Pulmonary artery endothelial cell (primary cell): Measurements from ENCODE around the gene AP3M1. TPM values are rescaled to one million over a fixed set of nuclear protein-coding genes. Genes with fewer than 3 reads are reported as not detected.
A peak's percentile ranks its signal among the peaks of the same experiment; 100 is the strongest.
"Not testable (repeated sequence)": the region's sequence is repeated elsewhere in the genome, so short reads cannot be mapped to it uniquely, and the experiment has no call there.

Source experiments
- DNase-seq: peaks from one replicate; pipeline ENCODE4 v3.0.0-alpha.2; 2011; ENCODE audit warnings: low read depth, low spot score
- total RNA-seq: library from RNA; depleted of rRNA; stranded (reverse); fragments of >200 nt; gene quantifications from 2 replicates; pipeline ENCODE4 v1.2.3, GENCODE V29; 2014

The AP3M1 gene, protein sequence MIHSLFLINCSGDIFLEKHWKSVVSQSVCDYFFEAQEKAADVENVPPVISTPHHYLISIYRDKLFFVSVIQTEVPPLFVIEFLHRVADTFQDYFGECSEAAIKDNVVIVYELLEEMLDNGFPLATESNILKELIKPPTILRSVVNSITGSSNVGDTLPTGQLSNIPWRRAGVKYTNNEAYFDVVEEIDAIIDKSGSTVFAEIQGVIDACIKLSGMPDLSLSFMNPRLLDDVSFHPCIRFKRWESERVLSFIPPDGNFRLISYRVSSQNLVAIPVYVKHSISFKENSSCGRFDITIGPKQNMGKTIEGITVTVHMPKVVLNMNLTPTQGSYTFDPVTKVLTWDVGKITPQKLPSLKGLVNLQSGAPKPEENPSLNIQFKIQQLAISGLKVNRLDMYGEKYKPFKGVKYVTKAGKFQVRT
- 37.7 and 44.1 TPM in 2 replicates for total RNA-seq

DNA sequence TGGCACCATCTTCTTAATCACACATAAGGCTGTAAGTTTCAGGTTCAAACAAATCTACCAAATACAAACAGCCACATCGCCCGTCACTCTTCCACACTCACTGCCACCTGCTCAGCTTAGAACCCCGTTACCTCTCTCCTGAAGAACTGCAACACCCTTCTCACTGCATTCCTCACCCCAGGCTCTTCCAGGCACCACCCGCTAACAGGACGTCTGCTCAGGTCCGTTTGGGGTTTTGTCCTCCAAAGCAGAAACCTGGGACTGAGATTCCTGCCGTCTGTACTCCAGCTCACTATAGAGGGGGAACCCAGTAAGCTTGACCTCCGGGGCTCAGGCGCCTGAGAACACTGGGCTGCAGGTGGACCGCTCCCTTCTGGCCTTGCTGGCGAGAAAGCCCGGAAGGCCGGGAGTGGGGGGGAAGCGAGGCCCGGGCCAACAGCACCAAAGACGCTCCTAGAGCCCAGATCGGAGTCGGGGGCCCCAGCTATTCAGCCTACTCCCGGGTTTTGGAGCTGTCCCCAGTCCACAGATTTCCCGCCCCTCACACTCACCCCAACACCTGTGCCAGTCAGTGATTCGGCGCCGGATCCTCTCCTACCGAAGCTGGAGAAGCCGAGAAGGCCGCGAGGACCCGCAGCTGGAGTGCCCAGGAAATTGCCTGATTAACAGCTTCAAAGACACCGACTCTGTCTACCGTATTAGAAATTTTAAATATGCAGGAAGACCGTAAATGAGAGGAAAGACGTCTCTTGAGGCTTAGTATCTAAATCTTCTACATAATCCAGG, at the start of gene AP3M1:
AP3M1 (minus strand) TSS at position 625 of the 786 bp plus-strand sequence. CDS start 12,449 bp downstream, outside the sequence.
- DNase-seq, result peak; percentile 37

DNA sequence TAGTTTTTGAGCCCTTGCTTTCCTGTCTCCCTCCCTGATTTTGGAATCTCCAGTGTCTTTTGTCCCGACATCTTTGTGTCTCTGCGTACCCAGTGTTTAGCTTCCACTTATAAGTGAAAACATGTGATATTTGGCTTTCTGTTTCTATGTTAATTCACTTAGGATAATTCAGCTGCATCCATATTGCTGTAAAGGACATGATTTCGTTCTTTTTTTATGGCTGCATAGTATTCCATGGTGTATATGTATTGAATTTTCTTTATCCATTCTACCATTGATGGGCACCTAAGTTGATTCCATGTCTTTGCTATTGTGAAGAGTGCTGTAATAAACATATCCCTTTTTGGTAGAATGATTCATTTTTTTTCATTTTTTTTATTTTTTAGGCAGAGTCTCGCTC, 48.7 kb upstream of the AP3M1 start:
- no peak for DNase-seq

DNA sequence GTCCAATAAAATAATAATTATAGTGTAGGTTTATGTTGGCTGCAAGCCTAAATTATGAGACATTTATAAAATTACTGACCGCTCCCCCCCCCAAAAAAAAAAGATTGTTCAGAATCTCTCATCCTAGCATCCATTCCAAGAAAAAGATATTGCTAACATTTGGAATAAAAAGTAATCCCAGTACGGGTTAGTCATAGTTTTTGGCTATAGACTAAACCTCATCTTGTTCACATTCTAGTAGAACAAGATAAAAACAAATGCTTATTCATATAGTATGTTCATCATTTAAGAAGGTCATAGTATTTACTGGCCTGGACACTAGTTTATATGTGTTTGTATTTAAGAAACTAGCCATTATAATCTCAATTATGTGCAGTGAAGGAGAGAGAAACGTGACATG, 44.4 kb upstream of the AP3M1 start:
- no peak for DNase-seq

DNA sequence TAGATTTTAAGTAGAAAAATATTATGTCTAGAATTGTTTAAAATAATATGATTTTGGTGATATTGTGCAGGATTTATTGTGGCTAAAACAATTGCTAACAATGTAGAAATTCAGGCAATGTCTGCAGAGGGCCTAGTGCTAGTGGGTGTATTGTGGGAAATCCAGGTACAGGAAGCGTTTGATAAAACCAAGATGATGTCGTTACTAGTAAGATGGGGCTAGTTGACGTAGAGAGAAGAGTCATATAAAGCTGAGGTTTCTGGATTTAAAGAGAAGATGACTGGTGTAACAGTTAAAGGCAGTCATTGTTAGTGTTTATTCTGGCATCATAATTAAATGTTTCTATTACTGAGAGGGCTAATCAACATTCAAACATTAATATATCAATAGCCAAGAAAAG, 43.9 kb upstream of the AP3M1 start:
- DNase-seq, result no peak

DNA sequence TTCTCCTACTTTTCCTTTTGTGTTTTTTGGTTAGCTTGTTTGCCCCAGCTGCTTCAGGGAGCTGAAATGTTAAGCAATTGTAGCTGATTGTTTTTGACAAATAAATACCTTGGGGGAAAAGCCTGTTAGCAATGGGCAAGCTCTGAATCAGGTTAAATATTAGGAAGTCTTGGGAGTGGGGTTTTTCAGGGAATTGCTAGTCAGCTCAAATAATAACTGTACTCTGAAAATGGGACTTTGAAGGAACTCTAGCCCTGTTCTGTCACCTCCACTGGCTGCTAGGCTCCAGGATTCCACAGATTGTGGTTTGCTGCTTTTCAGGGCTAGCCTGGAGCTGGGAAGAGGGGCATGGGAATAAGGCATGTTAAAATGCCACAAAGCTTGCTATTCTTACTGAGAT, 39.9 kb upstream of the AP3M1 start:
- no peak for DNase-seq

DNA sequence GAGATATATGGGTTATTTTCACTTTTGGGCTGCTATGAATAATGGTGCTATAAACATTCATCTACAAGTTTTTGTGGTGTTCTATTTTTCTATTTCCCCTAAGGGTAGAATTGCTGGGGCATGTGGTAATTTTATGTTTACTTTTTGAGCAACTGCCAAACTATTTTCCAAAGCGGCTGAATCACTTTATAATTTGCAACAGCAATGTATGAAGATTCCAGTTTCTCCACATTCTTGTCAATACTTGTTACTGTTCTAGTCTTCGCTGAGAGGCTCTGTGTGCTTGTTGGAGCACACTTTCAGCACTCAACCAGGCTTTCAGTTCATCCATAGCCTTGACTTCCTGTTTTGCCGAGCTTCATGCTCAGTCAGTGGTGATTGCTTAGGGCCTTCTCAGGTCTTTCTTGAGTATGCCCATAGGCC, 39.4 kb upstream of the AP3M1 start:
- peak; percentile 32 for DNase-seq

DNA sequence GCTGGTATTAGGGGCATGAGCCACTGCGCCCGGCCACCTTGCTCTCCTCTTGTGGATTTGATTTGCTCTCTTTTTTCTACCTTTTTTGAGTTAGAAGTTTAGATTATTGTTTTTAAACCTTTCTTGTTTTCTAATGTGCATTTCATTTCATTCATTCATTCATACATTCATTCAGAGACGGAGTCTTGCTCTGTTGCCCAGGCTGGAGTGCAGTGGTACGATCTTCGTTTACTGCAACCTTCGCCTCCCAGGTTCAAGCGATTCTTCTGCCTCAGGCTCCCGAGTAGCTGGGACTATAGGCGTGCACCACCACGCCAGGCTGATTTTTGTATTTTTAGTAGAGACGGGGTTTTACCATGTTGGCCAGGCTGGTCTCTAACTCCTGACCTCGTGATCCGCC, 38.0 kb upstream of the AP3M1 start:
- not testable (repeated sequence) for DNase-seq

DNA sequence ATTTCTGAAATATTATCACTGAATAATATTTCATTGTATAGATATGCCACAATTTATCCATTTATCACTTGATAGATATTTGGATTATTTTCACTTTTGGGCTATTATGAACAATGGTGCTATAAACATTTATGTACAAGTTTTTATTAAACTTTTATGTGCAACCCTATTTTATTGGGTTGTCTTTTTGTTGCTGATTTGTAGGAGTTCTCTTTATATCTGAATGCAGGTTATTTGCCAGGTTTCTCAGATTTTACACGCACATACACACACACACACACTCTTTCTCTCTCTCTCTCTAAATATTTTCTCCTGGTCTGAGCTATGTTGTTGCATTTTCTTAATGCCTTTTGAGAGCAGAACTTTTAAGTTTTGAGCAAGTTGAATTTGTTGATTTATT, 36.6 kb upstream of the AP3M1 start:
- DNase-seq, result no peak

DNA sequence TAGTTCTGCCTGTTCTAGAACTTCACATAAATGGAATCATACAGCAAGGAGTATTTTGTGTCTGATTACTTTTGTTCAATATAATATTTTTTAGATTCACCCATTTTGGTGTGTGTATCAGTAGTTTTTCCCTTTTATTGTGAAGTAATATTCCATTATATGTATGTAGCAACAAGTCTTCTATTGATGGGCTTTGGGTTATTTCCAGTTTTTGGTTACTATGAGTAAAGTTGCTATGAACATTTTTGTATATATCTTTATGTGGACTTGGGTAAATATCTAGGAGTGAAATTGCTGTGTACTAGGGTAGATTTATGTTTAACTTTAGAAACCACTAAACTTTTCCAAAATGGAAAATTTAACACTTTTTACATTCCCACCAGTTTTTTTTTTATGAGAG, 36.0 kb upstream of the AP3M1 start:
- no peak for DNase-seq

DNA sequence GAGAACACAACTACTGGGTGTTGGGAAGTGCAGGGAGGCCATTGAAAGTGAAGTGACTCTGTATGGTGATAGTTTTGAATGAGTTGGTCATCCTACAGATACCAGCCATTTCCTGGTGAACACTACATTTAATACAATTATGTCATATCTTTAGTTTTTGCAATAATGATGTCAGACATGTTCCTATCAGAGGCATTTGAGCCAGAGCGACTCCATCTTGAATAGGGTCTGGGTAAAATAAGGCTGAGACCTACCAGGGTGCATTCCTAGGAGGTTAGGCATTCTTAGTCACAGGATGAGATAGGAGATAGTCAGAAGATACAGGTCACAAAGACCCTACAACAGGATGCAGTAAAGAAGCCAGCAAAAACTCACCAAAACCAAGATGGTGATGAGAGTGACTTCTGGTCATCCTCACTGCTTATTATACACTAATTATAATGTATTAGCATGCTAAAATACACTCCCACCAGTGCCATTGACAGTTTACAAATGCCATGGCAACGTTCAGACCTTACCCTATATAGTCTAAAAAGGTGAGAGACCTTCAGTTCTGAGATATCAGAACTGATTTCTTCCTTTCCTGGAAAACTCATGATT, 28.6 kb upstream of the AP3M1 start:
- no peak for DNase-seq

DNA sequence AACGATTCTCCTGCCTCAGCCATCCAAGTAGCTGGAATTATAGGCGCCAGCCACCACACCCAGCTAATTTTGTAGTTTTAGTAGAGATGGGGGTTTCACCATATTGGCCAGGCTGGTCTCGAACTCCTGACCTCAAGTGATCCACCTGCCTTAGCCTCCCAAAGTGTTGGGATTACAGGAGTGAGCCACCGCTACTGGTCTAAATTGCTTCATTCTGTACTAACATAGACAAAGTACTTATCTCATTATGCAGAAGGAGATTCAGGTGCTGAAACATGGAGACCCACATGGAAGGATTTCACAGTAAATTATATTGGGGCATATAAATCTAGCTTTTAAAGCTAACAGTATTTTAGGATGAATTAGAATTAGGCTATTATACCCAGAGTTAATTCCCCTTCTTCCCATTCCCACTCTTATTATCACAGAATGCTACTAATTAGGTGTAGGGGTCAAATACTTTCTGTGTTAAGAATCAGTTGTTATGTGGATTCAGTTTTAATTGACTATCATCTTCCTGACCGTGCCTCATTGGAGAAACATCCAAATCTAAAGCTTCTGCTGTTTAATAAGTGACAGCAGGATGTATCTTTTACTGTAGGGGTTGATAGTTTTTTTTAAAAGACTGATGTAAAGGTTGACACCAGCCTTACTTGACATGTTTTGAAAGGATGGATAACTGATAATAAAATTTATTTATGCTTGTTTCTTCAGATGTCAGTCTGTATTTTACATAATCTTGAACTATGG, 27.6 kb upstream of the AP3M1 start:
- DNase-seq, result no peak

DNA sequence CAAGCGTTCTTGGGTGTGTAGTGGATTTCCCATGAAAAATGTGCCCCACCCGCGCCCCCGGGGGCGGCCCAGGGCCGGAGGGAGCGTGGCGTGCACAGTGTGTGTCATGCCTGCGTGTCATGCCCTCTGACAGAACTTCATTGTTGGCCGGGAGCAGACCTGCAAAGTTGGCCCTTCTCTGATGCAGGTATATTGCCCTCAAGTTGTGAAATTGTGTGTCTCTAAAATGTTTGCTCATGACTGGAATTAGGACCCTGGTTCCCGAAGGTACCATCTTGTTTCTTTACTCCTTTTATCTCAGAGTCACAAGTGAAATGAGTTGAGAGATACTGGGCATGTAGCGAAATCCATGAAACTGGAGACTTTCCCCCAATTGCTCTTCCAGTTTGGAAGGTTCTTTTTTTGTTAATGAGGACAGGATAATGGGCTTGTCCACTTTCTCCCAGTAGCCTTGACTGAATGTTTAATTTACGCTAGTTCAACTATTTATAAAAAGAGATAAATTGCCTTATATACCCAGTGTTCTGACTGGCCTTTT, 26.6 kb upstream of the AP3M1 start:
- no peak for DNase-seq

DNA sequence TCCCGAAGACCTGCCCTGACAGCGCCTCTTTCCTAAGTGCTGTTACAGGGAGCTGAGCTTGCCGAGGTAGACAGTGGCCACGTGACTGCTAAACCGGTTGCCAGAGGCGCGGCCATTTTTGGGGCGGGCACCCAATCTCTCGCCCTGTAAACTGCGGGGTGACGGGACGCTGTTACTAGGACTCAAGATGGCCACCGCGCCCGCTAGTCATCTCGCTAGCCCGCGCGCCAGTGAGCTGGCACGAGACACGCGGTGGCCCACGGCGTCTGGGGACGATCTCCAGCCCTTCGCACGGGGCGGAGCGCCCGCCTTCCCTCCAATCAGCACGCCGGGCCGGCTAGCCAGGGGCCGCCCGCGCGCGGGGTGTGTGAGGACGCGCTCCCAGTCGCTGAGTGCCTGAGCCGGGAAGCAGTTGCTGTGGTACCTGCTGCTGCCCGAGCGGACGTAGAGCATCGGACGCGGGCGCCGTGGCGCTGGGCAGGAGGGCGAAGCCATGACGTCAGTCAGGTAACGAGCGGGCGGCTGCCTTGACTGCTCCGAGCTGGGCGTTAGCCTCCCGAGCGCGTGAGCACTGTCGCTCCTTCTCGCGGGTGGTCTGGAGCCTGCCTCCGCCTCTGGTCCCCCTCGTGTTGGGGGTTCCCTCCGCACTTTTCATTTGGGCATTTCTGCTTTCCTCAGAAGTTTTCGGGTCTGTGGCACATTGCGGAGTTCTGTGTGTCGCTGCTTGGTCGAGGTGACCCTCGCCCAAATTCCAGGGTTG, 25.9 kb upstream of the AP3M1 start:
- DNase-seq, result peak; percentile 87

DNA sequence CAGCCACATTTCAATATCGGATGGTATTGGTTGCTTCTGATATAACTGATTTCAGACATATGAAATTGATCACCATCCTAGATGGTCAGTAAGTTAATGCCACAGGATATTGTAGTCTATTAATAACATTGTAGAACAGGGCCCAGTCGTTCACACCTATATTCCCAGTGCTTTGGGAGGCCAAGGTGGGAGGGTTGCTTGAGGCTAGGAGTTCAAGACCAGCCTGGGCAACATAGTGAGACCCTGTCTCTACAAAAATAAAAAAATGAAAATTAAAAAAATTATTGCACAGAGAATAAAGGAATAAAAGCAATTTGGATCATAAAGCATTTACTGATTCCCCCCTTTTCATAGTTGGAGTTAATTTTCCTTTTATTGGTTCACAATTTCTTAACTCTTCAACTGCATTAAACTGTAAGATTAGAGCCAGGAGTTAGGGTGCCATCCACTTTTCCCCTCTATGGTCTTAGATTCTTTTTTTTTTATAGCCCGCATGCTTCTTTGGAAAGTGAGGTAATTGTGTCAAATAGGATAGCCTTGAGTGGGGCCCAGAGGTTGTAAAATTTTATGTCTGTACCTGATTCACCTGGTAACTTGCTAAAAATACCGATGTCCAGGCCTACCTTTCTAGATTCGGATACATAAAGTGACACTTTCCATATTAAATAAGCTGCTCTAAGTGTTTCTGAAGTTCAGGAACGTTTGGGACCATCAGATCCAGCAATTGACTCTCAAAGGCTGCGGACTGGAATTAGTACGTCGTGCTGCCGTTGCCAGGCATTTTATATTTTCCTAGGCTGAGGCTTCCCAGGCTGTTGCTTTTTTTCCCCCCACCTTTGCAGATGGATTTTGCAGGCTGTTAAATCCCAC, 25.1 kb upstream of the AP3M1 start:
- DNase-seq, result no peak

DNA sequence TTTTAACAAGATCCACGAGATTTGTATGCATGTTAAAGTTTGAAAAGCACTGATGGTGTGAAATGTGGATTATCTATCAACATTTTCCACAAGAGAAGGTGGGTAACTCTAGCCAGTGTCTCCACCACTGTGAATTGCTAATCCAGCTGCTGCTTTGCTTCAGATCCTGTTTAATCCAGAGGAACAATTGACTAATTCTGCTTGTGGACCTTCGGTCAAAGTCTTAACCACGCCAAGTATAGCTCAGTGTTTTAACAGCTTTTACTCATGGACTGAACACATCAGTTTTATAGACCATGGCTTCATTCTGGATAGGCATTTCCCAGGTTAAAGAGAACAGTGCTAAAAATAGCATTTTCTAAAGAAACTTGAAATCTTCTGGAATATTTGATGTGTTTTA, 23.9 kb upstream of the AP3M1 start:
- DNase-seq, result no peak

DNA sequence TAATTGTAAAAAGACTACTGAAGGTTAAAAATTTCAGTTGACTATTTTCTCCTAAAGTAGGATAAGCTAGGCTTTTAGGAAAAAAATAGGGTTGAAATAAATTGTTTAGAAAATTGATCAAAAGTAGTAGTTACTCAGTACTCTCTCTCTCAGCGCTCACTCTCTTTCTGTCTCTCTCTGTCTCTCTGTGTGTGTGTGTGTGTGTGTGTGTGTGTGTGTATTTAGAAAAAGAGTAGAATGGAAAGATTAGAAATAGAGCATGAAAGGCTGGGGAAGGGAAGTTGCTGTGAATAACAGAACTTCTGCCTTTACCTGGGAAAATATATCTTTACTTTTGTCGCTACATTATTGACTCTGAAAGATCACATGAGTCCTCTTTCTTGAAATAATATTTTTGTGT, 21.0 kb upstream of the AP3M1 start:
- DNase-seq, result no peak

DNA sequence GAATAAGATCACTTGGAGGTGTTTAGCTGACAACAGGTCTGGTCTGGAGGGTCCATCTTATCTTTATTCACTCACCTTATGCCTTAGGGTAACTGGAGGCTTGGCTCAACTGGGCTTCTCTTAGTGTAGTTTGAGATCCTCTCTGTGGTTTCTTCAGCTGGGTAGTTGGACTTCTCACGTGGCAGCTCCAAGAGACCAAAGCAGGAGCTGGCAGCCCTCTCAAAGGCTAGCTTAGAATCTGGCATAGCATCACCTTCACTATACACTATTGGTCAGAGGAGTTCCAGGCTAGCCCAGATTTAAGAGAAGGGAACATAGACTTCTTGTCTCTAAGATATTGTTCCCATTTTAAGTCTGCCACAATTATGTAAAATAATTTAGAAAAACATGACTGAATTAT, 16.8 kb upstream of the AP3M1 start:
- no peak for DNase-seq

DNA sequence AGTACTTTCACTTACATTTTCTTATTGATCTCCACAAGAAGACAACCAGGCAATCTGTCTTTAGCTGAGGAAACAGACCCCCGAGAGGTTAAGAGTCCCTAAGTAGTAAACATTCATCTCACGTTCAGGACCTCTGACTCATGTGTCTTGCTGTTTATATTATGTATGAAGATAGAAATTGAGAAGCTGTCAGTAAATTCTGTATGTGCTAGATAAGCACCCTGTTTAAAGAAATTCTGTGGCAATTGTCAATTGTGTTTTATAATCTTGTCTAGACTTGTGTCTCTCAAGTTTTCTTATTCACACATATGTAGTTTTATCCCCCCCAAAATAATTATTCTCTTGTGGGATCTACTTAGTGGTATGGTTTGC, 14.9 kb upstream of the AP3M1 start:
- DNase-seq, result no peak

DNA sequence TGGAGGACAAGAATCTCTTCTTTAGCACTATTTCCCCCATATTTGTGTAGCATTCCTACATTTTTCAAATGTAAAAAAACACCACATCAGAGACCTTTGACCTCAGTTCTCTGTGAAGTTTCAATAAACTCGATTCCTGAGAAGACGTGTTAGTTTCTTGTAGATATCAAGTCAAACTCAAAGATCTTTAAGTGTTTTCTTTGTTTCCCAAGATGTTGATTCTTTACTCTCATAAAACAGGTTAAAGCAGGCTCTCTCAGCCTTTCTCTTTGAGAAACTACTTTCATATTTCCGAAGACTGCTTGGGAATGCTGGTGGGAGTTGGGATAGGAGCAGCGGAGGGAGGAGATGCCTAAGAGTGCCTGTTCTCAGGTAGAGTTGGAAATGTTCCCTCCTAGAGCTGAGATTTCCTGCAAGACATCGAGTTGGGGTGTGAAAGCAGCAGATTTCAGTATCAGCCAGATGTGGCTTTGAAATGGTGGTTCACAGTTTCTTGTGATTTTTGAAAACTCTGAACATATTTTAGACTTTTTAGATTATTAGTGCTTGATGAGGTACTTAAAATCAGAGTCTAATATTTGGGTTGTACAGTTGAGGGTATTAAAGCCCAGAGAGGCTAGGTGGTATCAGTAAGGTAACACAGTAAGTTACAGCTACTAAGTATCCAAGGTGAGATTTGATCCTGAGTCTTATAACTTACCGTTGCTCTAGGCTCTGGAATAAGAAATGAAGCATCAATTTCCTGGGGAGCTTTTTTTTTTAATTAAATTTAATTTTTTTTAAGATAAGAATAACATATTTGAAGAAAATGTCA, 14.3 kb upstream of the AP3M1 start:
- no peak for DNase-seq
